DMS153 (cell line): ENCODE data around the gene CNPPD1.

Experiments used
- DNase-seq: peaks from one replicate; lab custom pipeline; 2025; lab: John Stamatoyannopoulos, UW

The CNPPD1 gene

GRCh38 chr2:219176818-219177551 lies at the start of gene CNPPD1:
Gene CNPPD1, minus strand, starts transcription at chr2:219176925. Its CDS starts 97 bp downstream, at chr2:219176828.
- peak; percentile 80 for DNase-seq

GRCh38 chr2:219225350-219225749 lies 48.6 kb upstream of the CNPPD1 start:
- no peak for DNase-seq

GRCh38 chr2:219223831-219224610 lies 47.3 kb upstream of the CNPPD1 start:
- DNase-seq: no peak

- DNase-seq: no peak
Measured at GRCh38 chr2:219221957-219222518, 45.3 kb upstream of the CNPPD1 start.

- no peak for DNase-seq
Measured at GRCh38 chr2:219220652-219221402, 44.1 kb upstream of the CNPPD1 start.

GRCh38 chr2:219219784-219220532 lies 43.2 kb upstream of the CNPPD1 start:
- DNase-seq: no peak

DNA sequence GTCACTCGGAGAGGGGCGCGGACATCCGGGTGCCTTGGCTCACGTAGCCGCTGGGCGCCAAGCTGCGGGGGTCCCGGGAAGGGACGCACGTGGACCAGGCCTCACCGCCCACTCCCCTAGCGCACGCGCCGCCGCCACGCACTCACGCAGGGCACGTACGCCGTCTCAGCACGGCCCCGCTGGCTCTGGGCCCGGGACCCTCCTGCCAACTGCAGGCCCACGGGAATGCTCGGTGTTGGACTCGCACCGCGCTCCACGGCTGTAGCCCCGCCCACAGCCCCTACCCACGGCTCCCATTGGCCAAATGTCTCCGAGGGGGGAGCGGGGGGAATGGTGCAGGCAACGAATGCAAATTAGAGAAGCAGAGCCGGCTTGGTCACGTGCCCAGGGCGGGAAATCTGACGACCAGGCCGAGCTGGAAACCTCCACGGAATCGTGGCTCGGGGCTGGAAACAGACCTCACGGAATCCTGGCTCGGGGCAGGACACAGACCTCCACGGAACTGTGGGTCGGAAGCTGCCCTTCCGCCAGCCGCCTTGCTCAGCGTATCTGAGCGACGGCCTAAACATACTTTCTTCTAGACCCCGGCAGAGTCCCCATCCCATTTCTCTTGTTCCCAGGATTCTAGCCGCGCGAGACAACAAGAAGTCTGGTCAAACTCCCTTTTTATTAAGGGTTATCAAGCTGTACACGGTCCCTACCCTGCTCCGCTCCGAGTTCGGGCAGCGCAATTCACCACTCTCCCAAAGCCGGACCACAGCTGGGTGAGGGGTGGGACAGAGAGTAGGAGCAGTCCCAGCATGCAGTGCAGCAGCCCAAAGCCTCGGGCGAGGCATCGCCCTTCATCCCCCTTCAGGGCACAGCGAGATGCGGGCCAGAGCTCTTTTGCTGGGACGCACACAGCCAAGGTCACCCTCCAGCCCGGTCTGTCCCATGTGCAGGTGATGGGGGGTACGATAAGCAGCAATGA lies 42.3 kb upstream of the CNPPD1 start, which contains the start of gene ABCB6:
TSS of gene ABCB6 (minus strand) at position 227 of the 970 bp plus-strand sequence. CDS start 285 bp downstream, outside the sequence.
- DNase-seq: peak; percentile 88

- peak; percentile 53 for DNase-seq
Measured at GRCh38 chr2:219218217-219218731, 41.5 kb upstream of the CNPPD1 start.

DNA sequence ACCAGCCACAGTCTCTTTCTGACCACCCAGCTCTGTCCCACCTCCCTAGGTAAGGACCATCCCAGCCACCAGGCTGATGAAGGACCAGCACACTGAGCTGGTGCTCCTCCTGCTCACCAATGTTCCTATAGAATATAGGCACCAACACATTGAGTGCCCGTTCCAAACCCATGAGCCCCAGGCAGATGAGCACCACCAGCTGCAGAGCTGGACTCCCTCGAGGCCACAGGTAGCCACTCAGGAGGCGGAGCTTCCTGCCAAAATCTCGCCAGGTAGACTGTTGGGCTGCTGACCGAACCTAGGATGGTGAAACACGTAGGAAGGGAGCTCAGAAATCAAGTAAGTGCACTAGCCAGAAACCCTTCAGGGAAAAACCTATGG lies 39.8 kb upstream of the CNPPD1 start:
- no peak for DNase-seq

DNA sequence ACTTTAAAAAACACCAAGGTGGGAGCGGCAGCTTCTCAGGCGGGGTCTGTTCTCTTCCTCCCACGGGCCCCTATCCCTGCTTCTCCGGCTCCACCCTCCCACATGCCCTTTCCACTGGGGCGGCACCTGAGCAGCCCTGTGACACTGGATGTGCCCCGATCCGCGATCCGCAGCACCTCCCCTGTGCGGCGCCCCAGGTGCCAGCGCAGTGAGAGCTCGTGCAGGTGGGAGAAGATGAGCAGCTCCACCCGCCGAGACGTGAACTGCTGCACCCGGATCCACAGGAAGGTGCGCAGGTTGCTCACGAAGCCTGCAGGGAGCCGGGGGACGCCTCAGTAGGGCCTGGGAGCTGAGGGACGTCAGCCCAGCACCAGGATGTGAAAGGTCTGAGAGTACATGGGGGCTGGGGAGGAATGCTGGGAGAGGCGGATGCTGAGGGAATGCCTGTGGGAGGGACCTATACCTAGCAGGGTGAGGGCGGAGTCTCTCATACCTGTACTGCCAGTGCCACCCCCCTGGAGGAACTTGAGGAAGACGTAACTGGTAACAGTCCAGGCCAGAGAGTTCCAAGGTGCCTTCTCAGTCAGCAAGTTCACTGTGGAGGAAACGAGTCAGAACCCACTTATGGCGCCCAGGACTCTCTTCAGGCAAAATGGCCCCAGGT lies 39.3 kb upstream of the CNPPD1 start:
- no peak for DNase-seq

- DNase-seq: no peak
Measured at GRCh38 chr2:219214786-219215185, 38.1 kb upstream of the CNPPD1 start.

- no peak for DNase-seq
Measured at GRCh38 chr2:219214141-219214540, 37.4 kb upstream of the CNPPD1 start.

DNA sequence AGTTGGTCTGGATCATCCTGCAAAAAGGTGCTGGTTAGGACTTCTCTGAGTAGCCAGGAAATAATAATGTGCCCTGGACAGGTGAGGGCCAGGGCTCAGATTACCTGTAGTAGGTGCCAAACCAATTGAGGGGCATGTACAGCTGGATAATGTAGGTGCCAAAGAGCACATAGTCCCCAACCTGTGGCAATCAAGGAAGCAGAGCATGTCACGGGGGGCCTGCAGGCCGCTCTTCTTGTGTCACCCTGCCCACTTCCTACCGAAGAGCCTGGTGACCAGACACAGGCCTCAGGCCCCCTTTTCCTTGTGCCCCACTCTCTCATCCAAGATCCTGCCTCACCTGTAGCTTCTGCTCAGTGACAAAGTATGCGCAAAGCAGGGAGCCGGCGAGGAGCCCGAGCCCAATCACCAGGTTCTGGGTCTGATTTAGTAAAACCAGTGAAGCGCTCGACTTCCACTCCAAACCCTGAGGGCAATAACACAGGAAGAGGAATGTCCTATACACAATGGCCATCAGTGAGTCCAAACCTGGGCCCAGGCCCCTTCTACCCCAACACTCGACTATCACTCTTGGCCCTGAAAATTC lies 36.9 kb upstream of the CNPPD1 start:
- no peak for DNase-seq

DNA sequence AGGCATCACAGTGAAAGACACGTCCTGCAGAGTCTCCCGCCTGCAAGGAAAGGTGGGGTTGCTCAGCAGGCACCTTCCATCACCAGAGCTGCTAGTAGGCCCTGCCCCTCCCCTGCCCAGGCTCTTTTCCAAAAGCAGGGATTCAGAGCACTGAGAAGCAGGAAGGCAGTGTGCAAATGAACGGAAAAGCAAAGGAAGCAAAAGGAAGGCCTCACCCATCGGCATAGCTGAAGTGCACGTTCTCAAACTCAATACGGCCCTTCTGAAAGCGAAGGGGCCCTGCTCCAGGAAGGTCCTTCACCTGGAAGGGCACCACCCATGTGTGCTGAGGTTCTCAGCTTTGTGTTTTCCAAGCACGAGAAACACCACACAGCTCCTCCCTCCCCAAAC lies 36.3 kb upstream of the CNPPD1 start:
- DNase-seq: no peak

GRCh38 chr2:219210886-219211362 lies 34.2 kb upstream of the CNPPD1 start:
- no peak for DNase-seq

DNA sequence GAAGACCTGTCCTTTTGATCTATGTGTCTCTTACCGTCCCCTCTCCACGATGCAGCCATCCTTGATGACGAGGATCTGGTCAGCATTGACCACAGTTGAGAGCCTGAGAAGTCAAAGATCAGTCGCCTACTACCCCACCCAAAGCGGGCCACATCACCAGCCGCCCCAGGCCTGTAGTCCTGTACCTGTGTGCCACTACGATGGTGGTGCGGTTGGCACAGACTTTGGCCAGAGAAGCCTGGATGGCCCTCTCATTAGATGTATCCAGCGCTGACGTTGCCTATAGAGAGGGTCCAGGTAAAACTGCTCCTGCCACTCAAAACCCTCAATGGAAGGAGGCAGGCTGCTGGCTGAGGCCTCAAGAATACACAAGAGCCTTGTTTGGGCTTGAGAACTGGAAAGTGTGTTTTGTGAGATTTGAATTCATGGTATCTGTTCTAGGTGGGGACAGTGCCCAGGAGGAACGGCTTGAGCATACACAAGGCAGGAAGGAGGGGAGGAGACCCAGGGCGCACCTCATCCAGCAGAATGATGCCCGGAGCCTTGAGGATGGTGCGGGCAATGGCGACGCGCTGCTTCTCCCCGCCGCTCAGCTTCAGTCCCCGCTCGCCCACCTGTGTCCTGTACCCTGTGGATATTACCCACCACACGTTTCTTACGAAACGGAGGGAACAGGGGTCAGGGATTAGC lies 33.6 kb upstream of the CNPPD1 start:
- no peak for DNase-seq

GRCh38 chr2:219209236-219210195 lies 32.8 kb upstream of the CNPPD1 start:
- DNase-seq: no peak
